Activated CD4-positive, alpha-beta T cell treated with anti-CD3 and anti-CD28 coated beads for 36 hours (primary cell): ENCODE results near the gene VAC14. TPM values are rescaled to one million over a fixed set of nuclear protein-coding genes. Genes with fewer than 3 reads are reported as not detected.

Source experiments
- ATAC-seq: fragments of 200-7000 bp; cut with Tn5 transposase; one replicate; pipeline ENCODE4 v1.10.0; 2021; ENCODE audit warnings: mild to moderate bottlenecking, moderate library complexity
- CTCF ChIA-PET: fragments of 350-600 bp; sonication (Branson Sonifier 250); formaldehyde crosslinking; loops from one replicate; lab custom pipeline; 2021; ENCODE audit warnings: antibody characterized with exemption; lab: Charles Lee
- POLR2A ChIA-PET: fragments of 350-600 bp; sonication (Branson Sonifier 250); formaldehyde crosslinking; loops from one replicate; lab custom pipeline; 2021; ENCODE audit warnings: antibody characterized with exemption, inconsistent platforms; lab: Charles Lee
- DNase-seq: peaks from one replicate; pipeline ENCODE4 v3.0.0-alpha.2; 2020
- H3K27ac Mint-ChIP-seq: one replicate; pipeline ENCODE4 v1.8.0; 2021; ENCODE audit warnings: mixed read lengths
- H3K27me3 Mint-ChIP-seq: one replicate; pipeline ENCODE4 v1.8.0; 2021; ENCODE audit warnings: mixed read lengths
- H3K36me3 Mint-ChIP-seq: one replicate; pipeline ENCODE4 v1.8.0; 2021; ENCODE audit warnings: low read depth, mixed read lengths
- H3K4me1 Mint-ChIP-seq: one replicate; pipeline ENCODE4 v1.8.0; 2021; ENCODE audit warnings: mixed read lengths
- H3K4me3 Mint-ChIP-seq: one replicate; pipeline ENCODE4 v1.8.0; 2021; ENCODE audit warnings: mild to moderate bottlenecking, moderate library complexity, mixed read lengths
- H3K9me3 Mint-ChIP-seq: one replicate; pipeline ENCODE4 v1.8.0; 2021; ENCODE audit warnings: low read depth, mixed read lengths
- intact Hi-C, 2 experiments: fragments of 100-400 bp; cut with DNase I in 1 of 2; cut with micrococcal nuclease in 1 of 2; formaldehyde crosslinking; loops; one replicate each; pipeline versions ENCODE4 v1.14.2 to v1.15.1; 2022 to 2024; cut with DNase I, micrococcal nuclease
- total RNA-seq, 2 experiments: library from RNA; stranded (reverse); gene quantifications; one replicate each; pipeline ENCODE4 v1.2.3, GENCODE V29; 2021

VAC14 gene
- total RNA-seq, 2 experiments from 2014 or later, result 24.8 to 26.2 TPM

DNA sequence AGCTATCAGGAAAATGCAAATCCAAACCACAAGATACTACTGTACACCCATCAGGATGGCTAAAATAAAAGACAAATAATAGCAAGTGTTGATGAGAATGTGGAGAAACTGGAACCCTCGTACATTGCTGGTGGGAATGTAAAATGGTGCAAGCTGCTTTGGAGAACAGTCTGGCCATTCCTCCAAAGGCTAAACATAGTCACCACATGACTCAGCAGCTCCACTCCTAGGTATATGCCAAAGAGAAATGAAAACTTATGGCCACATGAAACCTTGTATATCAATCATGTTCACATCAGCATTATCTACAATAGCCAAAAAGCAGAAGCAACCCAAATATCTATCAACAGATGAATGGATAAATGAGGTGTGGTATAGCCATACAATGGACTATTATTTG is 28.5 kb downstream of the VAC14 start:
- intact Hi-C loops, result loop anchor here in 1 of 2 experiments (5.0 kb wide), 1 partner anchor 400 kb away; no protein-coding TSS in a partner anchor
- ATAC-seq, result no peak
- POLR2A ChIA-PET, result no interaction called here

DNA sequence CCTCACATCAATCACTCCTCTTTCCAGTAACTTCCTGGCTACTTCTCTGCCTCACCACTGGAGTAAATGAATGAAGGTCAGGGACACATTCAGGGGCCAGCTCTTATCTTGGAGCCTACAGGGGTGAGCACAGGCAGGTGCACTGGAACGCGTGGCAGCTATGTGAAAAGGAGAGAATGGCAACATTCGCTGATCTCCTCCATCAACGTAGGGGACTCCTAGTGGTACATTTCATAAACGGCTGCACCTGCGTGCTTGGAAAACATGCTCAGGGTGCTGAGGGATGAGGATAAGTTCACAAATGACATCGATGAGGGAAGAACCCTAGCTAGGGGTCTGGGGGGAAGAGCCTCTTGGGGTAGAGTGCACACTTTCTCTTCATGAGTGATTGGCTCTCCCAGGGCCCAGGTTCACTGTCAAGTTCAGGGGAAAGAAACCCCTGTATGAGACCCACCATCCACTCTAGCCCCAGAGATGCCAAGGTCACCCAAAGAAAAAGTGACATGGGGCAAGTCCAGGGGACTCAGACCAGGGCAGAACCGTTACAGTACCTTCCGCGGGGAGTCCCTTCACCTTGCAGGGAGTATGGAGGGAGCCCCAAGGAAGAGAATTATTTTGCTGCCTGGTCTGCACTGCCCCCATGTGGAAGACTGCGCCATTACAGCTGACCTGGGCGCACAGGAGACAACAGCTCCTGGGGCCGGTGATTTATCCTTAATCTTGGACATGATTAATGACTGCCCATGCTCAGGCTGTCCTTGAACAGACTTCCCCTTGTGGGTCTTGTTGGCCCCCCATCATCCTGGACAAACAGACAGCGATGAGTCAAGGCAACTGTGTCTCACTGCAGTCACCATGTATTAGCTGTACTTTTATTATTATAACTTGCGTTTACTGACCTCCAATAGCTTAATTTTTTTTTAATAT is 30.1 kb downstream of the VAC14 start:
- POLR2A ChIA-PET, result interaction anchor here (1.1 to 1.2 kb wide), 2 partner anchors 33 to 102 kb away, joined by 4 to 6 read pairs; no protein-coding TSS in a partner anchor
- H3K36me3 Mint-ChIP-seq, result peaks cover 19% of the 10 kb centered on the region

More for the DNA sequence above, 28.5 kb downstream of the VAC14 start:
- Mint-ChIP-seq H3K9me3 (no peaks in the 10 kb centered on the region), H3K4me3 (no peak overlapping the region), H3K4me1 (no peaks in the 10 kb centered on the region), H3K27ac (no peak overlapping the region), H3K27me3 (no peaks in the 10 kb centered on the region), H3K36me3 (peaks cover 19% of the 10 kb centered on the region)
- CTCF ChIA-PET, result interaction anchor here (1.3 to 3.1 kb wide), 6 partner anchors 12 to 92 kb away, joined by 4 to 45 read pairs (median 12); no protein-coding TSS in a partner anchor
- DNase-seq, result no peak

DNA sequence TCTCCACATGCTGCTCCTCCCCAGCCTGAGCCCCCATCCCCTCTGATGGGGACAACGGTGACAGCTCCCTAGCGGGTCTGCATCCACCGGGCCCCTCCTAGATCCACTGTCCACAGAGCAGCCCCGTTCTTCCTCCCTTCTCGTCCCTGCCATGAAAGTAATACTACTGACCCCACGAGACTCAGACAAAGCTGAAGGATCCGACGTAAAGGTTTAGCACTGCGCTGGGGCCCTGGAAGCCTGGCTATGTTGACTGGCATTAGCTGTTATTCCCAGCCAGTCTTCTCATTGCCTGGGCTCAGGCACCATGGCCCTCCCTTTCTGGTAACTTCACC is 30.7 kb downstream of the VAC14 start:
- DNase-seq (no peak), ATAC-seq (no peak)
- POLR2A ChIA-PET, result interaction anchor here (1.1 kb wide), 1 partner anchor 102 kb away, joined by 6 read pairs; no protein-coding TSS in a partner anchor
- intact Hi-C loops, result loop anchor here (2.0 to 5.0 kb wide), 2 partner anchors 33 to 398 kb away; no protein-coding TSS in a partner anchor
- Mint-ChIP-seq H3K36me3 (peaks cover 19% of the 10 kb centered on the region), H3K27ac (no peak overlapping the region), H3K27me3 (no peaks in the 10 kb centered on the region), H3K4me1 (no peaks in the 10 kb centered on the region), H3K4me3 (no peak overlapping the region), H3K9me3 (no peaks in the 10 kb centered on the region)
- CTCF ChIA-PET, result interaction anchor here (0.5 to 3.7 kb wide), 22 partner anchors 11 to 729 kb away, joined by 3 to 45 read pairs (median 4); partner anchors contain the start of gene CALB2

More for the DNA sequence above, 30.1 kb downstream of the VAC14 start:
- ATAC-seq (peak; percentile 94), DNase-seq (peak; percentile 81)
- Mint-ChIP-seq H3K4me3 (no peak overlapping the region), H3K27me3 (no peaks in the 10 kb centered on the region), H3K9me3 (no peaks in the 10 kb centered on the region), H3K4me1 (no peaks in the 10 kb centered on the region), H3K27ac (no peak overlapping the region)
- intact Hi-C loops, result loop anchor here (1.0 to 5.0 kb wide), 4 partner anchors 34 to 399 kb away; no protein-coding TSS in a partner anchor
- CTCF ChIA-PET, result interaction anchor here (0.5 to 3.7 kb wide), 42 partner anchors 9 to 729 kb away, joined by 3 to 45 read pairs (median 4); partner anchors contain the start of gene CALB2

DNA sequence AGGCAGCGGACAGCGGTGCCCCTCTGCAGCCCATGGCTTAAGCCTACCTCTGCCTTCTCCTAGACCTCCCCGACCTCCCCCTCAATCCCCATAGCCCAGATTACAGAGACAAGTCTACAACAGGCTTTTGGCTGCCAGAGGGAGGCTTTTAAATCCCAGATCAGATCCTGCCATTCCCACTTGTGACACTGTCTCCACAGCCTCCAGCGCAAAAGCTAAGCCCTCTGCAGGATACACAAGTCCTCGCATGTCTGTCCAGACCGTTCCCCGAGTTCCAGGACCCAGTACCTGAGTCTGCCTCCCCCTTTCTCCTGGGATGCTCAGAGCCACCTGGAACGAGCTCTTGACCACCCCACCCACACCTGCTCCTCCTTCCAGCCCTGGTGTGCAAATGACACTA is 31.2 kb downstream of the VAC14 start:
- no peaks in the 10 kb centered on the region for H3K4me1 Mint-ChIP-seq
- H3K4me3 Mint-ChIP-seq, result no peak overlapping the region
- H3K27ac Mint-ChIP-seq, result no peak overlapping the region
- no peaks in the 10 kb centered on the region for H3K27me3 Mint-ChIP-seq
- ATAC-seq (no peak), DNase-seq (no peak)
- ChIA-PET POLR2A (no interaction called here), CTCF (interaction anchor here (0.6 to 3.7 kb wide), 10 partner anchors 10 to 228 kb away, joined by 3 to 45 read pairs (median 6); no protein-coding TSS in a partner anchor)
- H3K9me3 Mint-ChIP-seq, result no peaks in the 10 kb centered on the region
- peaks cover 19% of the 10 kb centered on the region for H3K36me3 Mint-ChIP-seq
- intact Hi-C loops, result loop anchor here (2.0 to 5.0 kb wide), 2 partner anchors 33 to 397 kb away; no protein-coding TSS in a partner anchor

DNA sequence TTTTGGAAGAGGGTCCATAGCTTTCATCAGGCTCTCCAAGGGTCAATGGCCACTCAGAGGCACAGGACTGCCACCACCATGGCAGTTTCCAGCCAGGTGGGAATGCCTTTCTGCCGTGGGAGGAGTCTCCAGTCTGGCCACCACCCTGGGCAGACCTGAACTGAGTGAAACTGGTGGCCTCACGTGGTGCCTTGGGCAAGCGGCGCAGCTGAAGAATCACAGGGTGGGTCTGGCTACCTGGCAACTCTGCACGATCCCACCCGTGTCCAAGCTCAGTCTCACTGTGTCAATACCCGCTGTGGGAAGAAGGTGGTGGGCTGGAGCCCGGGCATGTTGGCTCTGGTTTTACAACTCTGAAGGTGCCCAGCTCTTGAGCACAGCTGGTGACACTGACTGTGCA is 31.8 kb downstream of the VAC14 start:
- ChIA-PET POLR2A (no interaction called here), CTCF (interaction anchor here (1.6 to 3.7 kb wide), 3 partner anchors 10 to 116 kb away, joined by 3 to 36 read pairs (median 24); no protein-coding TSS in a partner anchor)
- DNase-seq (no peak), ATAC-seq (no peak)
- H3K27me3 Mint-ChIP-seq, result no peaks in the 10 kb centered on the region
- peaks cover 19% of the 10 kb centered on the region for H3K36me3 Mint-ChIP-seq
- H3K27ac Mint-ChIP-seq, result no peak overlapping the region
- H3K4me1 Mint-ChIP-seq, result no peaks in the 10 kb centered on the region
- H3K4me3 Mint-ChIP-seq, result no peak overlapping the region
- H3K9me3 Mint-ChIP-seq, result no peaks in the 10 kb centered on the region
- intact Hi-C loops, result no loop called here

DNA sequence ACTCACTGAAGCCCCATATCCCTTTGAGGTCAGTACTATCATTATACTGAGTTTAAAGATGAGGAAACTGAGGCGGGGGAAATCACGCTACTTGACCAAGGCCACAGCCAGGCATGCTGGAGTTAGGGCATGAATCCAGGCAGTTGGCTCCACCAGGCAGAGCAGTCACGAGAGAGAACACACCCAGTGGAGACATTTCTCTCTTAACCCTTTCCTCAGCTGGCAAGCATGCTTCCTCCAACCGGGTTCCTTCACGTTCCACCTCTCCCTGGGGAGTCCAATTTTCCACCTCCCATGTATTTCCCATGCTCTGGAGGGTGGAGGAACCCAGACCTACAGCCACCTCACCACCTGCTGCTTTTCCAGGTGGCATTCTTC is 32.8 kb downstream of the VAC14 start:
- ATAC-seq (no peak), DNase-seq (no peak)
- no peak overlapping the region for H3K27ac Mint-ChIP-seq
- H3K27me3 Mint-ChIP-seq, result no peaks in the 10 kb centered on the region
- intact Hi-C loops, result no loop called here
- no peak overlapping the region for H3K4me3 Mint-ChIP-seq
- no peaks in the 10 kb centered on the region for H3K9me3 Mint-ChIP-seq
- CTCF ChIA-PET, result interaction anchor here (0.7 to 1.6 kb wide), 5 partner anchors 8 to 115 kb away, joined by 3 to 8 read pairs (median 3); no protein-coding TSS in a partner anchor
- POLR2A ChIA-PET, result no interaction called here
- H3K4me1 Mint-ChIP-seq, result no peaks in the 10 kb centered on the region
- H3K36me3 Mint-ChIP-seq, result peaks cover 19% of the 10 kb centered on the region

DNA sequence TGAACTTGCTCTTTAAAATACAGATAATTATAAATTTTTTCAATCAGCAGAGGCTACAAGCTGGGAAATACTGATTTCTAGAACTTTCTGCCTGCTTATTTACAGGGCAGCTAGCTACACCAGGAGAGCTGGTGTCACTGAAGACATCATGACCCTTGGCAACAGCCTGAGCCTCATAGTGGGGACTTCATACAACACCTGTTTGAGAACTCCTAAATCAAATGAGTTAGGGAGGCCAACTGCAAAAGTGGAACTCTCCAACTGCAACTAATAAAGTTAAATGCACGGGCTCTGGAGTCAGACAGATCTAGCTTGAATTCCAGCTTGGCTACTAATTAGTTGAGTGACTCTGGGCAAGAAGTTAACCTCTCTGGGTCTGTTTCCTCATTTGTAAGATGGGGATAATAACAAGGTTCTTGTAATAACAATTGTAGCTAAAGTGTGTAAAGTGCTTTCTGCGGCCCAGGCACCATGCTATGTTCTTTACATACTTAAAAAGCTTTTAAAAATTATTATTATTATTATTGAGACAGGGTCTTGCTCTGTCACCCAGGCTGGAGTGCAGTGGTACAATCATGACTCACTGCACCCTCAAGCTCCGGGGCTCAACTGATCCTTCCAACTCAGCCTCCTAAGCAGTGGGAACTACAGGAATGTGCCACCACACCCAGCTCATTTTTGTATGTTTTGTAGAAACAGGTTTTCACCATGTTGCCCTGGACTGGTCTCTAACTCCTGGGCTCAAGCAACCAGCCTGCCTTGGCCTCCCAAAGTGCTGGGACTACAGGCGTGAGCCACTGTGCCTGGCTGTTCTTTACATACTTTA is 33.4 kb downstream of the VAC14 start:
- Mint-ChIP-seq H3K27me3 (no peaks in the 10 kb centered on the region), H3K9me3 (no peaks in the 10 kb centered on the region), H3K4me1 (no peaks in the 10 kb centered on the region), H3K4me3 (no peak overlapping the region), H3K36me3 (peaks cover 19% of the 10 kb centered on the region), H3K27ac (no peak overlapping the region)
- POLR2A ChIA-PET, result no interaction called here
- ATAC-seq, result no peak
- CTCF ChIA-PET, result interaction anchor here (0.6 to 1.6 kb wide), 4 partner anchors 9 to 114 kb away, joined by 3 to 8 read pairs (median 4); no protein-coding TSS in a partner anchor
- intact Hi-C loops, result no loop called here
- no peak for DNase-seq

DNA sequence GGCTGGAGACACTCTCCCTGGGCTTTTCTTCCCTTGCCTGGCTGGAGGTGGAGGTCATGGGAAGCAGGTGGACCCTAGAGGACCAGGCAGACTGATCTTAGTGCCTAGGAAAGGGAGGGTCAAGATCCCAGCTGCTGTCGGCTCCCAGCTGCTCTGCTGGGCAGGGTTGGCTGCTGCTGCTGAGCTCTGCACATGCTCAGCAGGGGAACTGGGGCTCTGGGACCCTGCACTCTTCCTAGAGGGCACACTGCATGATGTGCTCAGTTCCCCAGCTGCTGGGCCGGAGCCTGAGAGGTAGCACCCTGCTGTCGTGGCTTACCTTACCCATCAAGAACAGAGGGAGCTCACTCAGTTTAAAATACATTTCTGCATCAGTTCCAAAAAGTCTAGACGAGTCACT is 34.3 kb downstream of the VAC14 start:
- Mint-ChIP-seq H3K9me3 (no peaks in the 10 kb centered on the region), H3K4me3 (no peak overlapping the region), H3K36me3 (peaks cover 19% of the 10 kb centered on the region), H3K27ac (no peak overlapping the region), H3K27me3 (no peaks in the 10 kb centered on the region), H3K4me1 (no peaks in the 10 kb centered on the region)
- intact Hi-C loops, result no loop called here
- DNase-seq (no peak), ATAC-seq (no peak)
- CTCF ChIA-PET, result interaction anchor here (0.6 to 1.6 kb wide), 3 partner anchors 10 to 107 kb away, joined by 3 to 8 read pairs (median 3); no protein-coding TSS in a partner anchor
- POLR2A ChIA-PET, result no interaction called here

DNA sequence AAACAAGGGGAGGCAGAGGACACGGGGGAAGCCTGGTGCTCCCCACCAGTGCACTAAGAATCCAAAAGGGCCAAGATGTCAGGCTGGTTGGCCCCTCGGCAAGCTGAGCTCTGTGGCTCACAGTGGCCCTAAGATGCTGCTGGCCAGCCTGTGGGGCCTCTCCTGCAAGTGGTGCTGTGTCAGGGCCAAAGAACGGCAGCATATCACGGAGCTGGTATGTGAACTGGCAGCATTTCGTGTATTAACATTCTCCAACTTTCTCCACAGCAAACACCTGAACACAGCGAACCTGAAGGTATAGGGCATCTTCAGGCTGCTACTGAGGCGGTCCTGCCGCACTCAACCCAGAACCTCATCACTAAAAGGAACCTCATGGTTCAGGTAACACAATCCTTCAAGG is 34.8 kb downstream of the VAC14 start:
- H3K27ac Mint-ChIP-seq, result no peak overlapping the region
- ATAC-seq, result no peak
- H3K4me3 Mint-ChIP-seq, result no peak overlapping the region
- no peaks in the 10 kb centered on the region for H3K27me3 Mint-ChIP-seq
- H3K4me1 Mint-ChIP-seq, result peaks cover 2% of the 10 kb centered on the region
- POLR2A ChIA-PET, result interaction anchor here (0.6 kb wide), 1 partner anchor 787 kb away, joined by 3 read pairs; no protein-coding TSS in a partner anchor
- no peak for DNase-seq
- intact Hi-C loops, result no loop called here
- H3K36me3 Mint-ChIP-seq, result peaks cover 21% of the 10 kb centered on the region
- CTCF ChIA-PET, result interaction anchor here (1.1 to 1.2 kb wide), 2 partner anchors 86 to 97 kb away, joined by 3 read pairs; no protein-coding TSS in a partner anchor
- no peaks in the 10 kb centered on the region for H3K9me3 Mint-ChIP-seq

DNA sequence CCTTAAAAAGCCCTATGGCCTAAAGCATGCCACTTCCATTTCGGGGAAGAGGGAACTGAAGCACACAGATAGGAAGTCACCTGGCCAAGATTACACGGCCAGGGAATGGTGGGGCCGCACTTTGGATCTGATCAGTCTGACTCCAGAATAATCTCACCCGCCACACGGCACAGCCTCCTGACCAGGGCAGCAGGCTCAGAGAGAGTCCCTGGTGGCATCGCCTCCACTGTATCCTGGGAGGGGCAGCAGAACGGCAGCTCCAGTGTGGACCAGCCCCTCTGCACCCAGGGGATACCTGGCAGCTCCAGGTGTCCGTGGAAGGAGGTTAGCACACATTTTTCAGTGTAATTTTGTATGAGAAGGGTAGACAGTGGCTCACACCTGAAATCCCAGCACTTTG is 35.5 kb downstream of the VAC14 start:
- CTCF ChIA-PET, result interaction anchor here (0.6 to 1.2 kb wide), 3 partner anchors 12 to 86 kb away, joined by 3 read pairs; no protein-coding TSS in a partner anchor
- Mint-ChIP-seq H3K27me3 (no peaks in the 10 kb centered on the region), H3K36me3 (peaks cover 16% of the 10 kb centered on the region), H3K9me3 (no peaks in the 10 kb centered on the region), H3K27ac (no peak overlapping the region), H3K4me3 (no peak overlapping the region), H3K4me1 (peaks cover 5% of the 10 kb centered on the region)
- POLR2A ChIA-PET, result interaction anchor here (0.6 kb wide), 1 partner anchor 787 kb away, joined by 3 read pairs; no protein-coding TSS in a partner anchor
- ATAC-seq (no peak), DNase-seq (no peak)
- intact Hi-C loops, result no loop called here
